HG02840 (cell line): ENCODE results near the gene SENP7.

Experiments
- ATAC-seq: cut with Tn5 transposase; IDR thresholded peaks from one replicate; pipeline ENCODE4 v1.9.1; 2021; ENCODE audit warnings: mild to moderate bottlenecking, moderate library complexity, moderate number of reproducible peaks; ENCODE audit not compliant: unreplicated experiment, low FRiP score

Gene SENP7

GRCh38 chr3:101278727-101279126, 234.3 kb downstream of the SENP7 start:
- ATAC-seq: no peak
